GM12891 (cell line): ENCODE data around the gene FLT3LG.

Source experiments
- POLR2A ChIP-seq: IDR thresholded peaks from 2 replicates; pipeline ENCODE4 v1.6.1; 2011; ENCODE audit warnings: low read depth, low read length, control low read depth
- POLR2AphosphoS5 ChIP-seq: IDR thresholded peaks from 2 replicates; pipeline ENCODE4 v1.6.1; 2011; ENCODE audit warnings: low read depth, low read length, control low read depth
- POU2F2 ChIP-seq: IDR thresholded peaks from 2 replicates; pipeline ENCODE4 v1.6.1; 2011; ENCODE audit warnings: low read depth, mild to moderate bottlenecking, control low read depth, low read length, moderate library complexity
- SPI1 ChIP-seq: IDR thresholded peaks from 2 replicates; pipeline ENCODE4 v1.6.1; 2011; ENCODE audit warnings: low read depth, low read length, control low read depth
- TAF1 ChIP-seq: IDR thresholded peaks from 2 replicates; pipeline ENCODE4 v1.6.1; 2011; ENCODE audit warnings: low read depth, low read length, control low read depth

GRCh38 chr19:49475995-49476880 lies 2.2 kb downstream of the FLT3LG start:
- TF ChIP-seq TAF1 (no peak), POLR2AphosphoS5 (no peak), POLR2A (no peak), POU2F2 (no peak), SPI1 (no peak)
